ENCODE results near the gene SPDYA. TPM values are rescaled to one million over a fixed set of nuclear protein-coding genes. Genes with fewer than 3 reads are reported as not detected.
"Not testable (repeated sequence)": the region's sequence is repeated elsewhere in the genome, so short reads cannot be mapped to it uniquely, and the experiment has no call there.

SPDYA gene
- total RNA-seq, 6 experiments from 2014 or later = 0.14 to 0.47 (median 0.34) TPM; not detected in 2

- no peaks in the 10 kb centered on the region for H3K9me3 Mint-ChIP-seq
- H3K4me3 Mint-ChIP-seq = no peak overlapping the region
- no peaks in the 10 kb centered on the region for H3K27me3 Mint-ChIP-seq (ENCODE audit: insufficient read depth)
- no peak for DNase-seq
- no peak for TF ChIP-seq CTCF (IDR thresholded peaks at IDR 0.05)
- H3K4me1 Mint-ChIP-seq (ENCODE audit: low read depth) = no peaks in the 10 kb centered on the region
- H3K36me3 Mint-ChIP-seq (ENCODE audit: low read depth) = peaks cover 9% of the 10 kb centered on the region
- no peak overlapping the region for H3K27ac Mint-ChIP-seq
Observed at GRCh38 chr2:28780496-28780895, 30.1 kb upstream of the SPDYA start.

- Mint-ChIP-seq H3K9me3 (no peaks in the 10 kb centered on the region), H3K27me3 (ENCODE audit: insufficient read depth) (peaks cover 2% of the 10 kb centered on the region; the same call in 1 of the 2 replicates), H3K27ac (no peak overlapping the region), H3K4me3 (no peak overlapping the region), H3K36me3 (ENCODE audit: low read depth) (peaks cover 10% of the 10 kb centered on the region), H3K4me1 (ENCODE audit: low read depth) (no peaks in the 10 kb centered on the region)
- no peak for TF ChIP-seq CTCF (IDR thresholded peaks at IDR 0.05)
- no peak for DNase-seq
Observed at GRCh38 chr2:28782423-28782822, 28.2 kb upstream of the SPDYA start.

GRCh38 chr2:28784570-28784969, 26.1 kb upstream of the SPDYA start:
- H3K36me3 Mint-ChIP-seq (ENCODE audit: low read depth) = peaks cover 22% of the 10 kb centered on the region
- not testable (repeated sequence) for H3K9me3 Mint-ChIP-seq; H3K4me1 Mint-ChIP-seq (ENCODE audit: low read depth); H3K27ac Mint-ChIP-seq; H3K4me3 Mint-ChIP-seq; H3K27me3 Mint-ChIP-seq (ENCODE audit: insufficient read depth); DNase-seq

- Mint-ChIP-seq H3K4me3 (no peak overlapping the region), H3K36me3 (ENCODE audit: low read depth) (peaks cover 42% of the 10 kb centered on the region), H3K27ac (no peak overlapping the region), H3K27me3 (ENCODE audit: insufficient read depth) (no peaks in the 10 kb centered on the region), H3K9me3 (no peaks in the 10 kb centered on the region), H3K4me1 (ENCODE audit: low read depth) (peaks cover 35% of the 10 kb centered on the region)
- DNase-seq = no peak
- TF ChIP-seq CTCF (IDR thresholded peaks at IDR 0.05) = no peak
Observed at GRCh38 chr2:28796620-28797019, 14.0 kb upstream of the SPDYA start.

- Mint-ChIP-seq H3K4me3 (no peak overlapping the region), H3K27ac (peak overlapping the region; percentile 77), H3K27me3 (ENCODE audit: insufficient read depth) (no peaks in the 10 kb centered on the region), H3K4me1 (ENCODE audit: low read depth) (peaks cover 45% of the 10 kb centered on the region), H3K36me3 (ENCODE audit: low read depth) (peaks cover 28% of the 10 kb centered on the region), H3K9me3 (no peaks in the 10 kb centered on the region)
- peak; percentile 32 for DNase-seq
- TF ChIP-seq CTCF (IDR thresholded peaks at IDR 0.05) = no peak
Observed at GRCh38 chr2:28801726-28802125, 8.9 kb upstream of the SPDYA start.

GRCh38 chr2:28802975-28803429, 7.6 kb upstream of the SPDYA start:
- H3K27ac Mint-ChIP-seq = peak overlapping the region; percentile 77
- peaks cover 19% of the 10 kb centered on the region for H3K36me3 Mint-ChIP-seq (ENCODE audit: low read depth)
- TF ChIP-seq CTCF (IDR thresholded peaks at IDR 0.05) = no peak
- H3K9me3 Mint-ChIP-seq = no peaks in the 10 kb centered on the region
- H3K4me3 Mint-ChIP-seq = no peak overlapping the region
- DNase-seq = peak; percentile 20
- peaks cover 34% of the 10 kb centered on the region for H3K4me1 Mint-ChIP-seq (ENCODE audit: low read depth)
- no peaks in the 10 kb centered on the region for H3K27me3 Mint-ChIP-seq (ENCODE audit: insufficient read depth)

Measured in HFFc6 (cell line).